ENCODE results near the gene SELENOW. TPM values are rescaled to one million over a fixed set of nuclear protein-coding genes. Genes with fewer than 3 reads are reported as not detected.
"Not testable (repeated sequence)": the region's sequence is repeated elsewhere in the genome, so short reads cannot be mapped to it uniquely, and the experiment has no call there.

The SELENOW gene
- total and polyA plus RNA-seq, 4 donors: 28.2 to 102 (median 67.4) TPM

DNA sequence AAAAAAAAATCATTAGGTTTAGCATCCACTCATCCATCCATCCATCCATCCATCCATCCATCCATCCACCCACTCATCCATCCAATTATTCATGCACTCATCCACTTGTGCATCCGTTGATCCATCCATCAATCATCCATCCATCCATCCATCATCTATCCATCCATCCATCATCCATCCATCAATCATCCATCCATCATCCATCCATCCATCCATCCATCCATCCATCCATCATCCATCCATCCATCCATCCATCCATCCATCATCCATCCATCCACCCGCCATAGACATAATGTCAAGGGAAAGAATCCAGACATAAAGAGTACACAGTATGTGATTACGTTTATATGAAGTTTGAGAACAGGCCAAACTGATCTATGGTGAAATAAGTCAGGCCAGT, 9.0 kb upstream of the SELENOW start:
- no peaks in the 10 kb centered on the region for H3K27me3 ChIP-seq (ENCODE audit: control insufficient read depth in 4 of 4, insufficient read depth in 4 of 4, low read length in 3 of 4)
- peaks cover 0 to 1% (median 0%) of the 10 kb centered on the region in 4 donors for H3K36me3 ChIP-seq (ENCODE audit: control insufficient read depth in 4 of 4, insufficient read depth in 3 of 4, low read depth in 1 of 4, low read length in 3 of 4)
- H3K4me1 ChIP-seq (ENCODE audit: control insufficient read depth in 4 of 4, insufficient read depth in 4 of 4, low read length in 3 of 4): no peaks in the 10 kb centered on the region
- H3K9me3 ChIP-seq (ENCODE audit: control insufficient read depth in 4 of 4, low read length in 3 of 4): no peaks in the 10 kb centered on the region
- DNase-seq (ENCODE audit: low spot score): no peak
- no peak overlapping the region for H3K9ac ChIP-seq (ENCODE audit: low read depth in 1 of 2, low read length in 2 of 2)
- H3K27ac ChIP-seq (ENCODE audit: low read depth in 1 of 2, low read length in 2 of 2): no peak overlapping the region
- 91% methylated on average over 3 of the region's 3 CpGs for WGBS
- H3K4me3 ChIP-seq (ENCODE audit: low read depth in 1 of 3, low read length in 3 of 3): no peak overlapping the region
- TF ChIP-seq, protein P1, sequence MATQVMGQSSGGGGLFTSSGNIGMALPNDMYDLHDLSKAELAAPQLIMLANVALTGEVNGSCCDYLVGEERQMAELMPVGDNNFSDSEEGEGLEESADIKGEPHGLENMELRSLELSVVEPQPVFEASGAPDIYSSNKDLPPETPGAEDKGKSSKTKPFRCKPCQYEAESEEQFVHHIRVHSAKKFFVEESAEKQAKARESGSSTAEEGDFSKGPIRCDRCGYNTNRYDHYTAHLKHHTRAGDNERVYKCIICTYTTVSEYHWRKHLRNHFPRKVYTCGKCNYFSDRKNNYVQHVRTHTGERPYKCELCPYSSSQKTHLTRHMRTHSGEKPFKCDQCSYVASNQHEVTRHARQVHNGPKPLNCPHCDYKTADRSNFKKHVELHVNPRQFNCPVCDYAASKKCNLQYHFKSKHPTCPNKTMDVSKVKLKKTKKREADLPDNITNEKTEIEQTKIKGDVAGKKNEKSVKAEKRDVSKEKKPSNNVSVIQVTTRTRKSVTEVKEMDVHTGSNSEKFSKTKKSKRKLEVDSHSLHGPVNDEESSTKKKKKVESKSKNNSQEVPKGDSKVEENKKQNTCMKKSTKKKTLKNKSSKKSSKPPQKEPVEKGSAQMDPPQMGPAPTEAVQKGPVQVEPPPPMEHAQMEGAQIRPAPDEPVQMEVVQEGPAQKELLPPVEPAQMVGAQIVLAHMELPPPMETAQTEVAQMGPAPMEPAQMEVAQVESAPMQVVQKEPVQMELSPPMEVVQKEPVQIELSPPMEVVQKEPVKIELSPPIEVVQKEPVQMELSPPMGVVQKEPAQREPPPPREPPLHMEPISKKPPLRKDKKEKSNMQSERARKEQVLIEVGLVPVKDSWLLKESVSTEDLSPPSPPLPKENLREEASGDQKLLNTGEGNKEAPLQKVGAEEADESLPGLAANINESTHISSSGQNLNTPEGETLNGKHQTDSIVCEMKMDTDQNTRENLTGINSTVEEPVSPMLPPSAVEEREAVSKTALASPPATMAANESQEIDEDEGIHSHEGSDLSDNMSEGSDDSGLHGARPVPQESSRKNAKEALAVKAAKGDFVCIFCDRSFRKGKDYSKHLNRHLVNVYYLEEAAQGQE (IDR thresholded peaks at IDR 0.05): no peak
- no peak for TF ChIP-seq RAD21 (IDR thresholded peaks at IDR 0.05)

DNA sequence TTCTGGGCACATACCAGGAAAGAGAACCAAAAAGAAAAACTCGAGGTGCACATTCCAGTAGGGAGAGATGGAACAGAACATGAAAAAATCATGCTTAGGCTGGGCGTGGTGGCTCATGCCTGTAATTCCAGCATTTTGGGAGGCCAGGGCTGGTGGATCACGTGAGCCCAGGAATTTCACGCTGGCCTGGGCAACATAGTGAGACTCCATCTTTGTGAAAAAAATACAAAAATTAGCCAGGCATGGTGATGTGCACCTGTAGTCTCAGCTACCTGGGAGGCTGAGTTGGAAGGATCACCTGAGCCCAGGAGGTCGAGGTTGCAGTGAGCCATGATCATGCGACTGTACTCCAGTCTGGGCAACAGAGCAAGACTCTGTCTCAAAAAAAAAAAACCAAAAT, 7.2 kb upstream of the SELENOW start:
- H3K27me3 ChIP-seq (ENCODE audit: control insufficient read depth in 4 of 4, insufficient read depth in 4 of 4, low read length in 3 of 4); H3K27ac ChIP-seq (ENCODE audit: low read depth in 1 of 2, low read length in 2 of 2); DNase-seq (ENCODE audit: low spot score); H3K4me1 ChIP-seq (ENCODE audit: control insufficient read depth in 4 of 4, insufficient read depth in 4 of 4, low read length in 3 of 4); H3K36me3 ChIP-seq (ENCODE audit: control insufficient read depth in 4 of 4, insufficient read depth in 3 of 4, low read depth in 1 of 4, low read length in 3 of 4); H3K9me3 ChIP-seq (ENCODE audit: control insufficient read depth in 4 of 4, low read length in 3 of 4); H3K4me3 ChIP-seq (ENCODE audit: low read depth in 1 of 3, low read length in 3 of 3); H3K9ac ChIP-seq (ENCODE audit: low read depth in 1 of 2, low read length in 2 of 2): not testable (repeated sequence)
- WGBS: 91% methylated on average over 6 of the region's 6 CpGs

DNA sequence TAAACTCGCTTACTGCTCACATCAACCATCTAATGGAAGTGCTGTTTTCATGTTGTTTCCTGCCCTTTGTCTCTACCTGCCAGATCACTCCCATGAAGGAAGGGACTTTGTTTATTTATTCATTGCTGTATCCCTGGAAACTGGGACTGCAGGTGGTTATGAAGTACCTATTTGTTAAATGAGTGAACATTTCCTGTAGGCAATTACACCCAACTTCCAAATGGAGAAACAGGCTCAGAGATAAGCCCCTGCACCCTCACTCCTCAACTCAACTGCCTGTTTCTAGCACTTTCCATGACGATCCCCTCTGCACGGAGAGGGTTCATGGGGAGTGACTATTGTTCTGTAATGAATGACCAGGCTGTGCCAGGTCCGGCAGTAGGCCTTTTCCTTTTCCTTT, 1.9 kb upstream of the SELENOW start:
- H3K36me3 ChIP-seq (ENCODE audit: control insufficient read depth in 4 of 4, insufficient read depth in 3 of 4, low read depth in 1 of 4, low read length in 3 of 4): no peaks in the 10 kb centered on the region
- no peak overlapping the region for H3K9ac ChIP-seq (ENCODE audit: low read depth in 1 of 2, low read length in 2 of 2)
- H3K27me3 ChIP-seq (ENCODE audit: control insufficient read depth in 4 of 4, insufficient read depth in 4 of 4, low read length in 3 of 4): no peaks in the 10 kb centered on the region
- H3K9me3 ChIP-seq (ENCODE audit: control insufficient read depth in 4 of 4, low read length in 3 of 4): no peaks in the 10 kb centered on the region
- peaks cover 2 to 11% (median 6%) of the 10 kb centered on the region in 4 donors for H3K4me1 ChIP-seq (ENCODE audit: control insufficient read depth in 4 of 4, insufficient read depth in 4 of 4, low read length in 3 of 4)
- 74% methylated on average over 4 of the region's 4 CpGs for WGBS
- H3K27ac ChIP-seq (ENCODE audit: low read depth in 1 of 2, low read length in 2 of 2): peak overlapping the region; percentile 38 to 78
- TF ChIP-seq, protein P2, sequence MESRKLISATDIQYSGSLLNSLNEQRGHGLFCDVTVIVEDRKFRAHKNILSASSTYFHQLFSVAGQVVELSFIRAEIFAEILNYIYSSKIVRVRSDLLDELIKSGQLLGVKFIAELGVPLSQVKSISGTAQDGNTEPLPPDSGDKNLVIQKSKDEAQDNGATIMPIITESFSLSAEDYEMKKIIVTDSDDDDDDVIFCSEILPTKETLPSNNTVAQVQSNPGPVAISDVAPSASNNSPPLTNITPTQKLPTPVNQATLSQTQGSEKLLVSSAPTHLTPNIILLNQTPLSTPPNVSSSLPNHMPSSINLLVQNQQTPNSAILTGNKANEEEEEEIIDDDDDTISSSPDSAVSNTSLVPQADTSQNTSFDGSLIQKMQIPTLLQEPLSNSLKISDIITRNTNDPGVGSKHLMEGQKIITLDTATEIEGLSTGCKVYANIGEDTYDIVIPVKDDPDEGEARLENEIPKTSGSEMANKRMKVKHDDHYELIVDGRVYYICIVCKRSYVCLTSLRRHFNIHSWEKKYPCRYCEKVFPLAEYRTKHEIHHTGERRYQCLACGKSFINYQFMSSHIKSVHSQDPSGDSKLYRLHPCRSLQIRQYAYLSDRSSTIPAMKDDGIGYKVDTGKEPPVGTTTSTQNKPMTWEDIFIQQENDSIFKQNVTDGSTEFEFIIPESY (IDR thresholded peaks at IDR 0.05): no peak
- TF ChIP-seq GABPA (IDR thresholded peaks at IDR 0.05 in 1 of 2, conservative IDR thresholded peaks at IDR 0.05 in 1 of 2) (no peak), HNF4G (IDR thresholded peaks at IDR 0.05) (no peak), HNF4A (conservative IDR thresholded peaks at IDR 0.05) (peak; percentile 28 to 57), NR2F2 (IDR thresholded peaks at IDR 0.05) (no peak), YY1 (IDR thresholded peaks at IDR 0.05) (peak; percentile 61), SP1 (IDR thresholded peaks at IDR 0.05) (peak; percentile 27), FOXA1 (IDR thresholded peaks at IDR 0.05) (no peak), RAD21 (IDR thresholded peaks at IDR 0.05) (no peak), JUND (IDR thresholded peaks at IDR 0.05) (no peak), RXRA (IDR thresholded peaks at IDR 0.05) (peak in 1 of 2 donors; percentile 27), EGR1 (IDR thresholded peaks at IDR 0.05; ENCODE audit: low read depth in 2 of 2) (no peak), FOXA2 (IDR thresholded peaks at IDR 0.05) (no peak), TAF1 (conservative IDR thresholded peaks at IDR 0.05) (no peak)
- TF ChIP-seq, protein P3, sequence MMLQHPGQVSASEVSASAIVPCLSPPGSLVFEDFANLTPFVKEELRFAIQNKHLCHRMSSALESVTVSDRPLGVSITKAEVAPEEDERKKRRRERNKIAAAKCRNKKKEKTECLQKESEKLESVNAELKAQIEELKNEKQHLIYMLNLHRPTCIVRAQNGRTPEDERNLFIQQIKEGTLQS (IDR thresholded peaks at IDR 0.05): no peak
- TF ChIP-seq, protein P4, sequence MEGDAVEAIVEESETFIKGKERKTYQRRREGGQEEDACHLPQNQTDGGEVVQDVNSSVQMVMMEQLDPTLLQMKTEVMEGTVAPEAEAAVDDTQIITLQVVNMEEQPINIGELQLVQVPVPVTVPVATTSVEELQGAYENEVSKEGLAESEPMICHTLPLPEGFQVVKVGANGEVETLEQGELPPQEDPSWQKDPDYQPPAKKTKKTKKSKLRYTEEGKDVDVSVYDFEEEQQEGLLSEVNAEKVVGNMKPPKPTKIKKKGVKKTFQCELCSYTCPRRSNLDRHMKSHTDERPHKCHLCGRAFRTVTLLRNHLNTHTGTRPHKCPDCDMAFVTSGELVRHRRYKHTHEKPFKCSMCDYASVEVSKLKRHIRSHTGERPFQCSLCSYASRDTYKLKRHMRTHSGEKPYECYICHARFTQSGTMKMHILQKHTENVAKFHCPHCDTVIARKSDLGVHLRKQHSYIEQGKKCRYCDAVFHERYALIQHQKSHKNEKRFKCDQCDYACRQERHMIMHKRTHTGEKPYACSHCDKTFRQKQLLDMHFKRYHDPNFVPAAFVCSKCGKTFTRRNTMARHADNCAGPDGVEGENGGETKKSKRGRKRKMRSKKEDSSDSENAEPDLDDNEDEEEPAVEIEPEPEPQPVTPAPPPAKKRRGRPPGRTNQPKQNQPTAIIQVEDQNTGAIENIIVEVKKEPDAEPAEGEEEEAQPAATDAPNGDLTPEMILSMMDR (IDR thresholded peaks at IDR 0.05; ENCODE audit: low read depth, low read length, missing input control): no peak
- TF ChIP-seq, protein P5, sequence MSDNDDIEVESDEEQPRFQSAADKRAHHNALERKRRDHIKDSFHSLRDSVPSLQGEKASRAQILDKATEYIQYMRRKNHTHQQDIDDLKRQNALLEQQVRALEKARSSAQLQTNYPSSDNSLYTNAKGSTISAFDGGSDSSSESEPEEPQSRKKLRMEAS (IDR thresholded peaks at IDR 0.05): no peak
- TF ChIP-seq, protein P1 (IDR thresholded peaks at IDR 0.05): no peak
- DNase-seq (ENCODE audit: low spot score): no peak
- H3K4me3 ChIP-seq (ENCODE audit: low read depth in 1 of 3, low read length in 3 of 3): no peak overlapping the region
